Ovary (tissue), 9 donors: ENCODE data around the gene YWHAQ. TPM values are rescaled to one million over a fixed set of nuclear protein-coding genes. Genes with fewer than 3 reads are reported as not detected.

Source experiments
- DNase-seq, 5 donors: peaks; one replicate each; pipeline ENCODE4 v3.0.0-alpha.2; 2019 to 2020
- H3K27ac ChIP-seq, 2 donors: fragments of 200-600 bp; one replicate each; pipeline versions ENCODE4 v1.5.1 to v1.8.0; 2019 to 2022
- H3K27me3 ChIP-seq: fragments of 200-600 bp; one replicate; pipeline ENCODE4 v1.8.0; 2022
- H3K36me3 ChIP-seq: fragments of 200-600 bp; sonication (generic); one replicate; pipeline ENCODE4 v1.5.1; 2019
- H3K4me1 ChIP-seq: one replicate; pipeline ENCODE4 v1.8.1; 2013; ENCODE audit warnings: mild to moderate bottlenecking, moderate library complexity; ENCODE audit not compliant: insufficient read depth
- H3K4me3 ChIP-seq: fragments of 200-600 bp; sonication (generic); one replicate; pipeline ENCODE4 v1.5.1; 2017
- H3K9me3 ChIP-seq, 2 donors: fragments of 200-600 bp in 1 of 2; sonication (generic) in 1 of 2; one replicate each; pipeline versions ENCODE4 v1.5.1 to v1.8.1; 2013 to 2019; ENCODE audit warnings: mild to moderate bottlenecking in 1 of 2, moderate library complexity in 1 of 2
- EP300 ChIP-seq: sonication (generic); formaldehyde crosslinking; IDR thresholded peaks from one replicate; pipeline ENCODE4 v1.6.1; 2017; ENCODE audit warnings: antibody characterized with exemption
- POLR2A ChIP-seq: fragments of 450-650 bp; IDR thresholded peaks from one replicate; pipeline ENCODE4 v1.6.1; 2017; ENCODE audit warnings: antibody characterized with exemption, mild to moderate bottlenecking, moderate library complexity
- WGBS, 3 donors: extraction: QIAGEN DNeasy Blood & Tissue Kit in 1 of 3; methylation state at CpG; one replicate each; pipeline versions ENCODE4 v1.1.5 to v1.1.7; 2013 to 2017; 5-methylcytosine and 5-hydroxymethylcytosine counted together
- intact Hi-C, 4 donors: fragments of 100-400 bp; cut with DNase I; formaldehyde crosslinking; loops; one replicate each; pipeline versions ENCODE4 v1.11.0 to v1.15.1; 2022 to 2023
- polyA plus RNA-seq, 2 donors: library from polyadenylated mRNA; stranded (reverse); fragments of 200-250 nt in 1 of 2; fragments of 350-450 nt in 1 of 2; fragmentation: Illumina TruSeq in 1 of 2; extraction: RNeasy Lipid Tissue Mini Kit (QIAGEN cat#74804) in 1 of 2; gene quantifications; one replicate each; pipeline ENCODE4 v1.2.3, GENCODE V29; 2013 to 2014
- small RNA-seq: library from RNA; depleted of rRNA; stranded (forward); fragments of <200 nt; gene quantifications from one replicate; pipeline ENCODE3, GENCODE V24; 2016
- total RNA-seq, 7 donors: library from RNA; depleted of rRNA in 2 of 7; stranded (reverse); fragments of >200 nt in 2 of 7; fragmentation: NEBNext Ultra II Directional in 3 of 7; extraction: Animal tissue kit (Norgen Biotek cat#: 25700) in 3 of 7; gene quantifications; one replicate each; pipeline versions ENCODE4 v1.1.0 to v1.2.4, GENCODE V29; 2016 to 2023
- TF ChIP-seq, protein P1 (sequence below), 3 donors: fragments of 450-650 bp in 2 of 3; fragments of 200-600 bp in 1 of 3; IDR thresholded peaks; one replicate each; pipeline versions ENCODE4 v1.5.1 to v1.8.0; 2016 to 2022; ENCODE audit warnings: antibody characterized with exemption in 3 of 3, mild to moderate bottlenecking in 1 of 3
- donor health status: DM: no; HTN: no; CAD: no; lungs with moderate emphysema.
- donor health status: DM: no; HTN: no; CAD: no.
- donor health status: Bipolar disorder and iron deficiency.
- donor health status: DM: yes; HTN: yes; CAD: no.
- donor health status: DM: no; HTN: no; CAD: no.
- donor health status: DM: yes; HTN: yes; CAD: no.

The YWHAQ gene
- total and polyA plus RNA-seq, 9 donors: 156 to 386 (median 241) TPM

- Histone ChIP-seq H3K27ac (no peak overlapping the region), H3K36me3 (no peaks in the 10 kb centered on the region), H3K4me3 (no peak overlapping the region), H3K9me3 (no peaks in the 10 kb centered on the region), H3K4me1 (peaks cover 3% of the 10 kb centered on the region), H3K27me3 (no peaks in the 10 kb centered on the region)
- TF ChIP-seq, protein P1, sequence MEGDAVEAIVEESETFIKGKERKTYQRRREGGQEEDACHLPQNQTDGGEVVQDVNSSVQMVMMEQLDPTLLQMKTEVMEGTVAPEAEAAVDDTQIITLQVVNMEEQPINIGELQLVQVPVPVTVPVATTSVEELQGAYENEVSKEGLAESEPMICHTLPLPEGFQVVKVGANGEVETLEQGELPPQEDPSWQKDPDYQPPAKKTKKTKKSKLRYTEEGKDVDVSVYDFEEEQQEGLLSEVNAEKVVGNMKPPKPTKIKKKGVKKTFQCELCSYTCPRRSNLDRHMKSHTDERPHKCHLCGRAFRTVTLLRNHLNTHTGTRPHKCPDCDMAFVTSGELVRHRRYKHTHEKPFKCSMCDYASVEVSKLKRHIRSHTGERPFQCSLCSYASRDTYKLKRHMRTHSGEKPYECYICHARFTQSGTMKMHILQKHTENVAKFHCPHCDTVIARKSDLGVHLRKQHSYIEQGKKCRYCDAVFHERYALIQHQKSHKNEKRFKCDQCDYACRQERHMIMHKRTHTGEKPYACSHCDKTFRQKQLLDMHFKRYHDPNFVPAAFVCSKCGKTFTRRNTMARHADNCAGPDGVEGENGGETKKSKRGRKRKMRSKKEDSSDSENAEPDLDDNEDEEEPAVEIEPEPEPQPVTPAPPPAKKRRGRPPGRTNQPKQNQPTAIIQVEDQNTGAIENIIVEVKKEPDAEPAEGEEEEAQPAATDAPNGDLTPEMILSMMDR (IDR thresholded peaks at IDR 0.05): no peak
- no peak for TF ChIP-seq POLR2A
- no peak for TF ChIP-seq EP300
- intact Hi-C loops: no loop called here
- DNase-seq: no peak
- WGBS, 3 donors: 67 to 77% (median 68%) methylated on average over 1 of the region's 1 CpG
These were observed 95.6 kb downstream of the YWHAQ start for GRCh38 chr2:9535177-9535576.

Small RNAs within 50 kb of the gene (small RNA-seq; reads per million reads assigned to genes)
- gene RF00019: not detected

Other genes with a start within 250 kb of the YWHAQ start
- 10 to 100 TPM; 14.5 to 82.2 (median 64.5) TPM for gene ITGB1BP1, start 207.5 kb downstream of the YWHAQ start, total RNA-seq
- 10 to 100 TPM; 54.4 to 81.9 TPM for gene ITGB1BP1, start 207.5 kb downstream of the YWHAQ start, polyA plus RNA-seq
- gene CPSF3, start 207.3 kb downstream of the YWHAQ start, total RNA-seq: 10 to 100 TPM; 14.8 to 24.6 (median 19.8) TPM
- gene CPSF3, start 207.3 kb downstream of the YWHAQ start, polyA plus RNA-seq: 10 to 100 TPM; 11.8 to 25.0 TPM
- 10 to 100 TPM; 36.8 to 59.7 (median 44.8) TPM for gene IAH1, start 156.4 kb downstream of the YWHAQ start, total RNA-seq
- 10 to 100 TPM; 54.0 to 61.8 TPM for gene IAH1, start 156.4 kb downstream of the YWHAQ start, polyA plus RNA-seq
- gene ADAM17, start 75.2 kb downstream of the YWHAQ start, total RNA-seq: 10 to 100 TPM; 24.3 to 46.6 (median 30.0) TPM
- 10 to 100 TPM; 10.2 to 22.8 TPM for gene ADAM17, start 75.2 kb downstream of the YWHAQ start, polyA plus RNA-seq
- gene TAF1B, start 212.5 kb upstream of the YWHAQ start, total RNA-seq: 10 to 100 TPM; 12.6 to 22.0 (median 18.2) TPM
- 10 to 100 TPM in 1 of 2 donors, 1 to 10 TPM in 1; 6.4 to 10.1 TPM for gene TAF1B, start 212.5 kb upstream of the YWHAQ start, polyA plus RNA-seq